ENCODE data around the gene MMEL1.
"Not testable (repeated sequence)": the region's sequence is repeated elsewhere in the genome, so short reads cannot be mapped to it uniquely, and the experiment has no call there.

Gene MMEL1, protein sequence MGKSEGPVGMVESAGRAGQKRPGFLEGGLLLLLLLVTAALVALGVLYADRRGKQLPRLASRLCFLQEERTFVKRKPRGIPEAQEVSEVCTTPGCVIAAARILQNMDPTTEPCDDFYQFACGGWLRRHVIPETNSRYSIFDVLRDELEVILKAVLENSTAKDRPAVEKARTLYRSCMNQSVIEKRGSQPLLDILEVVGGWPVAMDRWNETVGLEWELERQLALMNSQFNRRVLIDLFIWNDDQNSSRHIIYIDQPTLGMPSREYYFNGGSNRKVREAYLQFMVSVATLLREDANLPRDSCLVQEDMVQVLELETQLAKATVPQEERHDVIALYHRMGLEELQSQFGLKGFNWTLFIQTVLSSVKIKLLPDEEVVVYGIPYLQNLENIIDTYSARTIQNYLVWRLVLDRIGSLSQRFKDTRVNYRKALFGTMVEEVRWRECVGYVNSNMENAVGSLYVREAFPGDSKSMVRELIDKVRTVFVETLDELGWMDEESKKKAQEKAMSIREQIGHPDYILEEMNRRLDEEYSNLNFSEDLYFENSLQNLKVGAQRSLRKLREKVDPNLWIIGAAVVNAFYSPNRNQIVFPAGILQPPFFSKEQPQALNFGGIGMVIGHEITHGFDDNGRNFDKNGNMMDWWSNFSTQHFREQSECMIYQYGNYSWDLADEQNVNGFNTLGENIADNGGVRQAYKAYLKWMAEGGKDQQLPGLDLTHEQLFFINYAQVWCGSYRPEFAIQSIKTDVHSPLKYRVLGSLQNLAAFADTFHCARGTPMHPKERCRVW

GRCh38 chr1:2632561-2633361 lies at the start of gene MMEL1:
Gene MMEL1 (minus strand): TSS chr1:2633016. CDS start chr1:2629484, 3,532 bp downstream.
- DNase-seq = no peak

- not testable (repeated sequence) for DNase-seq
These were observed 43.9 kb upstream of the MMEL1 start for GRCh38 chr1:2676726-2677125.

- DNase-seq = not testable (repeated sequence)
These were observed 38.8 kb upstream of the MMEL1 start for GRCh38 chr1:2671656-2672055.

DNA sequence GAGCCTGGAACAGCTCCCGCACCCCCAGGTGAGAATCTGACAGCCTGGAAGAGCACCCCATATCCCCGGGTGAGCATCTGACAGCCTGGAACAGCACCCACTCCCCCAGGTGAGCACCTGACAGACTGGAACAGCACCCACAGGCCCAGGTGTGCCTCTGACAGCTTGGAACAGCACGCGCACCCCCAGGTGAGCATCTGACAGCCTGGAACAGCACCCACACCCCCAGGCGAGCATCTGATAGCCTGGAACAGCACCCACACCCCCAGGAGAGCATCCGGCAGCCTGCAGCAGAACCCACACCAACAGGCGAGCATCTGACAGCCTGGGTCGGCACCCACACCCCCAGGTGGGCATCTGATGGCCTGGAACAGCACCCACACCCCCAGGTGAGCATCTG lies 27.0 kb upstream of the MMEL1 start:
- not testable (repeated sequence) for DNase-seq

DNA sequence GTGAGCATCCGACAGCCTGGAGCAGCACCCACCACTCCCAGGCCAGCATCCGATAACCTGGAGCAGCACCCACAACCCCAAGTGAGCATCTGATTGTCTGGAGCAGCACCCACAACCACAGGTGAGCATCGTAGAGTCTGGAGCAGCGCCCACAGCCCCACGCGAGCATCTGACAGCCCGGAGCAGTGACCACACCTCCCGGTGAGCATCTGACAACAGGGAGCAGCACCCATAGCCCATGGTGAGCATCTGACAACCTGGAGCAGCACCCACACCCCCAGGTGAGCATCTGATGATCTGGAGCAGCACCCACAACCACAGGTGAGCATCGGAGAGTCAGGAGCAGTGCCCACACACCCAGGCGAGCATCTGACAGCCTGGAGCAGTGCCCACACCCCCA lies 25.1 kb upstream of the MMEL1 start:
- not testable (repeated sequence) for DNase-seq

- not testable (repeated sequence) for DNase-seq
These were observed 24.3 kb upstream of the MMEL1 start for GRCh38 chr1:2657124-2657523.

- not testable (repeated sequence) for DNase-seq
These were observed 23.0 kb upstream of the MMEL1 start for GRCh38 chr1:2655598-2656434.

DNA sequence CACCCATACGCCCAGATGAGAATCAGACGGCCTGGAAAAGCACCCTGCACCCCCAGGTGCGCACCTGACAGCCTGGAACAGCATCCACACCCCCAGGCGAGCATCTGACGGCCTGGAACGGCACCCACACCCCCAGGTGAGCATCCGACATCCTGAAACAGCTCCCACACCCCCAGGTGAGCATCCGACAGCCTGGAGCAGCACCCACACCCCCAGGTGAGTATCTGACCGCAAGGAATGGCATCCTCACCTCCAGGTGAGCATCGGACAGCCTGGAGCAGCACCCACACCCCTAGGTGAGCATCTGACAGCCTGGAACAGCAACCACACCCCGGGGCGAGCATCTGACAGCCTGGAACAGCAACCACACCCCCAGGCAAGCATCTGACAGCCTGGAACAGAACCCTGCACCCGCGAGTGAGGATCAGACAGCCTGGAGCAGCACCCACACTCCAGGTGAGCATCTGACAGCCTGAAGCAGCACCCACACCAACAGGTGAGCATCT lies 21.7 kb upstream of the MMEL1 start:
- peak; percentile 31 for DNase-seq

DNA sequence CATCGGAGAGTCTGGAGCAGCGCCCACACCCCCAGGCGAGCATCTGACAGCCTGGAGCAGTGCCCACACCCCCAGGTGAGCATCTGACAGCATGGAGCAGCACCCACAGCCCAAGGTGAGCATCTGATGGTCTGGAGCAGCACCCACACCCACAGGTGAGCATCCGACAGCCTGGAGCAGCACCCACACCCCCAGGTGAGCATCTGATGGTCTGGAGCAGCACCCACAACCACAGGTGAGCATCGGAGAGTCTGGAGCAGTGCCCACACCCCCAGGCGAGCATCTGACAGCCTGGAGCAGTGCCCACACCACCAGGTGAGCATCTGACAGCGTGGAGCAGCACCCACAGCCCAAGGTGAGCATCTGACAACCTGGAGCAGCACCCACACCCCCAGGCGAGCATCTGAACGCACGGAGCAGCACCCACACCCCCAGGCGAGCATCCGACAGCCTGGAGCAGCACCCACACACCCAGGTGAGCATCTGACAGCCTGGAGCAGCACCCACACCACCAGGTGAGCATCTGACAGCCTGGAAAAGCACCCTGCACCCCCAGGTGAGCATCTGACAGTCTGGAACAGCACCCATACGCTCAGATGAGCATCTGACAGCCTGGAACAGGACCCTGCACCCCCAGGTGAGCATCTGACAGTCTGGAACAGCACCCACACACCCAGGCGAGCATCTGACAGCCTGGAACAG lies 21.1 kb upstream of the MMEL1 start:
- not testable (repeated sequence) for DNase-seq

- not testable (repeated sequence) for DNase-seq
These were observed 20.2 kb upstream of the MMEL1 start for GRCh38 chr1:2652926-2653571.

- not testable (repeated sequence) for DNase-seq
These were observed 19.5 kb upstream of the MMEL1 start for GRCh38 chr1:2652152-2652925.

- no peak for DNase-seq
These were observed 18.3 kb upstream of the MMEL1 start for GRCh38 chr1:2650967-2651645.

DNA sequence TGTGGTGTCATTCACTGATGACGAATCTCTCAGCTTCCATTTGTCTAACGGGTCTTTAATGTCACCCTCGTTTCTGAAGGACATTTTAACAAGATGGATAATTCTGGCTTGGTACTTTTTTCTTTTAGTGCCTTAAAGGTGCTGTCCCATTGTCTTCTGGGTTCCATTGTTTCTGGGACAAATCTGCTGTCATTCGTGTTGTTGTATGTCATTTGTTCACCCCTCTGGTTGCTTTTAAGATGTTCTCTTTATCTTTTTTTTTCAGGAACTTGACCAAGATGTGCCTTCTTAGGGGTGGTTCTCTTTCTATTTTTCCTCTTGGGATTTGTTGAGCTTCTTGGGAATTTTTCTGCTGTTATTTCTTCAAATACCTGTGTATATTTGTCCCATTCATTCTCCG lies 14.0 kb upstream of the MMEL1 start:
- DNase-seq = no peak

- no peak for DNase-seq
These were observed 13.0 kb upstream of the MMEL1 start for GRCh38 chr1:2645776-2646175.

DNA sequence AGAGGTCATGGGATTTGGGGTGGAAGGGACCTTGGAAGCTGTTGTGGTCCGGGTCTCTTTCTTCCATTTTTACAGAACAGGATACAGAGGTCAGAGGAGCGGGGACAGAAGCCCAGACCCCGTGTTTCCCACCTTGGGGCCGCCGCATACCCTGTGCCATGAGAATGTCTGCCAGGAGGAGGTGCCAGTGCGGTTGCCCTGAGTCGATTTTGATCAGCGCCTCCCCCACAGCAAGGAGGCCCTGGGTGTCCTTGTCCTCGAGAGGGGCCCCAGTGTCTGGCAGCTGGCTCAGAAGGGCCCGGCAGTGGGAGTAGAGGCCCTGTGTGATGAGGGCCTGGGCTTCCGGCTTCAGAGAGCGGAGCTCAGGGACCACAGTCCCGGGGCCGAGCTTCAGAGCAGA lies 12.3 kb upstream of the MMEL1 start:
- DNase-seq = no peak

- no peak for DNase-seq
These were observed 11.8 kb upstream of the MMEL1 start for GRCh38 chr1:2644591-2645101.

GRCh38 chr1:2644171-2644570 lies 11.4 kb upstream of the MMEL1 start:
- no peak for DNase-seq

GRCh38 chr1:2643414-2644077 lies 10.7 kb upstream of the MMEL1 start:
- DNase-seq = no peak
